Umbilical cord (tissue), 2 donors: ENCODE data around the gene UST. TPM values are rescaled to one million over a fixed set of nuclear protein-coding genes. Genes with fewer than 3 reads are reported as not detected.
"Not testable (repeated sequence)": the region's sequence is repeated elsewhere in the genome, so short reads cannot be mapped to it uniquely, and the experiment has no call there.

Source experiments
- DNase-seq: peaks from one replicate; pipeline ENCODE4 v3.0.0-alpha.2; 2015; ENCODE audit warnings: low spot score
- total RNA-seq: library from RNA; depleted of rRNA; stranded (reverse); fragments of >200 nt; gene quantifications from one replicate; pipeline ENCODE4 v1.2.3, GENCODE V29; 2014; ENCODE audit warnings: low replicate concordance; ENCODE audit not compliant: insufficient read depth

The UST gene
- total RNA-seq, 1 donor from 2014 or later, result 39.7 TPM

DNA sequence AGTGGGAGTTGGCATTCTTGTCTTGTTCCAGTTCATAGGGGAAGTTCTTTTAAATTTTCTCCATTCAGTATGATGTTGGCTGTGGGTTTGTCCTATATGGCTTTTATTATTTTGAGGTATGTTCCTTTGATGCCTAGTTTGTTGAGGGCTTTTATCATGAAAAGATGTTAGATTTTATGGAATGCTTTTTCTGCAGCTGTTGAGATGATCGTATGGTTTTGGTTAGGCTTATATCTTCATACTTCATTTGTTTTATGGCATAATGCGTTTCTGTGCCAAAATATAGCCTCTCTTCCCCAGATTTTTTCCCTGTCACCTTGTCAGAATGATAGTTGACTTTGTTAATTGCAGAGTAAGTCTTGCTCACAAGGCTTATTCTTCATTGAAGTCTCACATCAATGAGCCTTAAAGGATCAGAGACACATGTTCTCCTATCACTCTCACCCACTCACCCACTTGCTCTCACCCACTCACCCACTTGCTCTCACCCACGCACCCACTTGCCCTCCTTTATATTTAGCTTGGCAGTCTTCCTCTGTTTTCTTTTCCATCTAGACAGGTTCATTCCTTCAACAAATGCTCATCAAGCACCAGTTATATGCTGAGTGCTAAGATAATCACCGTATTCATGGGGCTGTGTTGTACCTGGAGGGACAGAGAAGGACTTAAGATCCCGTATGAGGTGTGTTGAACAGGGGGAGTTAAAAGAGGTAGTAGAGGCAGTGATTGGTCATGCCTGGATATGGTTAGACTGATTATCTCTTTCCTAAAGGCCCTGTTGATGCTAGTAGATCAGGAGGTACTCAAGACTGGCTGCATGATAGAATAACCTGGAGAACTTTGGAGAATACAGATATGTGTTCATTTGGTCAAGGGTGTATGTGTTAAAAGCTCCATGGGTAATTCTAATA is 19.3 kb downstream of the UST start:
- DNase-seq, result no peak

DNA sequence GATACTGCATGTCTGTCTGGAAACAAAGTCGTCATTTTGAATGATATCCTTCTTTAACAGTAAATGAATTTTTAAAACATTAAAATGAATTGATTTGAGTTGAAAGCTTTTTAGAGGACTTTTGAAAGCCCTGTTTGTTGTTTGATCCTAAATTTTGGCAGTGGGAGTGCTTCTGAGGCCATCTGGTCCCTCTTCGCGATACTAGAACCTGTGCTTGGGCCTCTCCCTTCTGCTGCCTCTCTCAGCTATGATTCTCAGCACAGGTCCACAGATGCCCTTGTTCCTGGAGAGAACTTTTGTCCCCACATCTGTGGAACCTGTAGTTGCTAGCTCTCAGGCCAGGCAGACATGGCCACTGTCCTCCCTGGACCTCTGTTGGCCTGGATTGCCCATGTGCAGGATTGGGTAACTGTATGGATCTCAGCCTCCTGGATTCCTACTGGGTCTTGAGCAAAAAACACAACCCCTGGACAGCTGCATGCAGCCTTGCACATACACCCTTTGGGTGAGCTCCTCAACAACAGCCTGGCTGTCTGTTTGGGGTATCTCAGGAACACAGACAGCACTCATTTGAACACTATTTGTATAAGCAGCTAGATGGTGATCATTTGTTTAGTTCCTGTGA is 21.9 kb downstream of the UST start:
- DNase-seq, result no peak

DNA sequence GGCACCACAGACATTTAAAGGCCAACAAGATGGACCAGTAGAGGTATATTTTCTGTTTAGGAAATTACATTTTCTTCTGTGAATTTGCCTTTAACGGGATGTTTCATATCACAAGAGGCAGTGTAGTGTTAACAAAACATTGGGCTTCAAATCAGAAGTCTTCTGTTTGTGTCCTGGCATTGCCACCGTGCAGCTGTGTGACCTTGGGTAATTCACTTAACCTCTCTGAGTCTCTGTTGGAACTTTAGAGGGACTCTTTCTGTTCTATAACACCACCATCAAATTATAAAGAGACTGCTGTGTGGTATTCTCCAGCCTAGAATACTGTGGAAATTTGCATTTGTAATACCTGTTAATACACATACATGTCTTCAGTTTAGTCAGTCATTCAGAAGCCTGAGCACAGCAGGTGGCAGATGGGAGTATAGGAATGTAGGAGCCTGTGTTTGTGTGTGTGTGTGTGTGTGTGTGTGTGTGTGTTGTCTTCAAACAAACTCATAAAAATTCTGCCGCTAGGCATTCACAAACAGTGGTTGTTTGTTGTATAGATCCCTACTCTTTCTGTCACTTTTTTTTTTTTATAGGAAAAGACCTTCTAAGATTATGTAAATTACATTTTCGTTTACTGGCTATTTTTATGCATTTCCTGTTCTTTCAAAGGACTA is 22.6 kb downstream of the UST start:
- DNase-seq, result no peak

DNA sequence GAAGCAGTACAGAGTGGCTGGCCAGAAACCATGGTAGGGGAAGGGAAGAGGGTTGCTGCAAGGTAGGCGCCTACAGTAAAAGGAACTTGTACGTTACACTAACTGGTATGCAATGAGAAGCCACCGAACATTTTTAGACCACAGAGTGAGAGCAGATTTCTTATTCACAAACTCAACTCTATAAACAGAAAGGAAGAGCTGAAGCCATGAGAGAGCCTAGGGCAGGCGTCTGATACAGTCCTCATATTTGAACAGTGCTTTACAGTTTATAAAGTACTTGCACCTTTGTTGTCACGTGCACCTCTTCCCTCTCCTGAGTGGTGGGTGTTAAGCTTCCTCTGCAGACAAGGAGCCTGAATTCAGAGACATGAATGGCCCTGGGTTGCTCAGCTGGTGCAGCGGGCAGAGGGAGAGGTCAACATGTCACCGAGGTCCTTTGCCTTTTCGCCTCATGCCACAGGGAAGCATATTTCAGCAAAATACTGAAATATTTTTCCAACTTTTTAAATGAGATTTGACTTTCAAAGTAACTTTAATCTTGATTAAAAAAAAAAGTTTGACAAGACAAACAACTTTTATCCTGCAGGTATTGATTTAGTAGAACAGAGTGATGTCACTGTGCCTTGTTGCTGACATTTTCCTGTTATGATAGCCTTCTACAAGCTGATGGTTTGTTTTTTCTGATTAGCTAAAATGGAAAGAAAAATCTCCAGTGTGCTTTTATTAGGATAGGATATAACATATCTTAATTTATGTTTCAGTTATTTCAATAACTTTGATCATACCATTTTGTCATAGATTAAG is 23.8 kb downstream of the UST start:
- DNase-seq, result no peak

DNA sequence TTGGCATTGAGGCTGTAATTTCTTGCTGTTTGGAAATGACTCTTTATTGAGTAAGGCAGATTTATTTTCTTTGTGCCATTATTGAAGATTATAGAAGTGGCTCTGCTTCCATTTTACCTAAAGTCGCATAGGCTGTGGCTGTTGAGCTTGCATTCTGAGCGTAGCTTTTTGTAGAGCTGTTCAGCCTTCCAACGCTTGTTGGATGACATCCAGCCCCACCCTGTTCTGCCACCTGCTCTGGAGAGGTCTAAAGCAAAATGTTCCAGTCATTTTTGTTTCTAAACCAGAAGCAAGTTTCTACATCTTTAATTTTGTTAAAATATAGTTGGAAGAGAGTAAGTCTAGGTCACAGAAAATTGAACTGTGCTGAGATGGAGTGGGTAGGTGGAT is 24.4 kb downstream of the UST start:
- no peak for DNase-seq

DNA sequence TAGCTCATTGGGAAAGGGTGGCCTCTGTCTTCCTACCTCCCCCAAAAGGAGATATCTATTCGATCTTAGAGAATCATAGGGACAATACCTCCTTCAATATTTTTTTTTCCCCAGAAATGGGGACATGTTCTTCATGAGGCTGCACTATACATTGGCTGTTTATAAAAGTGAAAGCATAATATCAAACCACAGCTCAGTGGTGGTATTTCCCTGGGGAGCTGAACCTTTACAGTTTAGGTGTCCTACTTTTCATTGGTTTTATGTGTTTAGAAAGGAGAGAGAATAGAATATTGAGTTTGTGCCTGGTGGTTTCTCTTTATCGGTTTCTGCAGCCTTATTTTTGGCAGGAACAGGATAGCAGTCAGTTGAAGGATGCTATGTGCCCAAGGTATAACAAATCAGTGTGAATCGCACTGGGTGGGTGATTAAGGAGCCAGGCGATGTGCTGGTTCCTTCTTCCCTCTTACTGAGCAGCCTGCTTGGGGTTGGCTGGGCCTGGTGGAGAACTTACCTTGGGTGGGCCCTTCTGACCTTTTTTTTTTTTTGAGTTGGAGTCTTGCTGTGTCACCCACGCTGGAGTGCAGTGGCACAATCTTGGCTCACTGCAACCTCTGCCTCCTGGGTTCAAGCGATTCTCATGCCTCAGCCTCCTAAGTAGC is 25.2 kb downstream of the UST start:
- DNase-seq, result no peak

DNA sequence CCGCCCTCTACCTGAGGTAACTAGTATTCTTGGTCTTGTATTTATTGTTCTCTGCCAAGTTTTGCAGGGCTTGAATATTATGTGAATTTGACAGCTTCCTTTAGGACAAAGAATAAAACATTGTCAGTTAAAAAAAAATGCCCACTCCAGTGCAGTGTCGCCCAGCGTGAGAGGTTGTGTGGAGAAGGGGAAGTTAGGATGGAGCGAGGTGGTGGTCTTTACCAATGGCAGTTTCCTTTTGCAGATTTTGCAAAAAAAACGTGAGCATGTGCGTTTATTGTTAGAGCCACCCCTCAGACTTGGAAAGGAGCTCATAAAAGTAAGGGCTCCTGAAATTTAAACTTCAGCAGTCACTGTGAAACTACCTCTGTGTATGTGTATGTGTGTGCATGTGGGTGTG is 28.3 kb downstream of the UST start:
- no peak for DNase-seq

DNA sequence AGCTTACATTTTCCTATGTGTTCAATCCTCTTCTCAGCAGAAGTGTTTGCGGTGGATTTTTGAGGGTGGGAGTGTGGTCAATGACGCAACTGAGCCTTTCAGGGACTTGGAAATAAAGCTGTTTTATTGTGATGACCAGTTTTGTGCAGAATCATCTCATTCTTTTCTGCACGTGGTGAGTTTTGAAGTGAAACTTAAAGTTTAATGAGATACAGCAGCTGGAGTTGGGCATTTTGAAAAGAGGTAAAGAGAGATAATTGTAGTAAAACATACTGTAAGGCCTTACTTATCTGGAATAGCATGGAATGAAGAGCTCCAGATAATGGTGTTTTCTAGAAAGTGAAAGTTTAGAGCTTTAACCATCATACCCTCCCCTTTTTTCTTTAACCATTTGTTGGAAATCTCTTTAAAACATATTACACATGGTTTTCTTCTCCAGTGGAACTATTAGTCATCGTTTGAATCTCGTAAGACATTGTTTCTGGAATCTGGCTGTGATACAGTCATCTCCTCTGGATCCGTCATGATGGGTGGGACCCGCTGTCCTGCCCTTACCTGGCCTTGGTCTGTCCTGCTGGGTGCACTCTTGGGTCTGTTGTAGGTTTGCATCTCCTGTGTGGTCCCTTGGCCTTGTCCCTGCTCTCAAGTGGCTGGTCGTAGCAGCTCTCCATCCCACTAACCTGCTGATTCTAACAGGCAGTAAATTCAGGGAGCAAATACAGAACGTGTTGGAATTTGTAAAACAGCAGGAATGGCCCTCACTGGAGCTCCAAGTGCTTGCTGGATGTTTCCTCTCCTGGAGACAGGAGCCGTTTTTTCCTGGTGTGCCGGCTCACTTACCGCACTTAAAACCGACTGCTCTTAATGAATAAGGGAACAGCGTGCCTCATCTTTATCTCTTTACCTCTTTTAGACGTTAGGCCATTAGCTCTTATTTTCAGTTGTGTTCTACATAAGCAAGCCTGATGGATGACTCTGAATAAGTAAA is 29.8 kb downstream of the UST start:
- no peak for DNase-seq

DNA sequence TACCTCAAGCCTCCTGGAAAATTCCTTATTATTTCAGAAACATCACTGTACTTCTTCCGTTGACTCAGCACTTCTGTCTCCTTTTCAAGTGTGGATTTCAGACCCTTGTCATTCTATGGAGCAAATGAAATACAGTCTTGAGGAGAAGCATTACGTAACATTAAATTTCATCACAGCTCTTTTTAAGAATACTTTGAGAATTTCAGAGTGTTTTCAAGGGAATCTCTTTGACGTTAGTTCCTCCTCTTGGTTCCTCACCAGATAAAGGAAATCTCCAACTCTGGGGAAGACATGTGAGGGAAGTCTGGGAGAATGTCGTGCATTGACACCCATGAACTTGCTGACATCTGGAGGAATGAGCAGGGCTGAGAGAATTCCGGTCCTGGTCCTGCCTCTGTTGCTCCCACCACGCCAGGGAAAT is 32.3 kb downstream of the UST start:
- DNase-seq, result peak; percentile 26

DNA sequence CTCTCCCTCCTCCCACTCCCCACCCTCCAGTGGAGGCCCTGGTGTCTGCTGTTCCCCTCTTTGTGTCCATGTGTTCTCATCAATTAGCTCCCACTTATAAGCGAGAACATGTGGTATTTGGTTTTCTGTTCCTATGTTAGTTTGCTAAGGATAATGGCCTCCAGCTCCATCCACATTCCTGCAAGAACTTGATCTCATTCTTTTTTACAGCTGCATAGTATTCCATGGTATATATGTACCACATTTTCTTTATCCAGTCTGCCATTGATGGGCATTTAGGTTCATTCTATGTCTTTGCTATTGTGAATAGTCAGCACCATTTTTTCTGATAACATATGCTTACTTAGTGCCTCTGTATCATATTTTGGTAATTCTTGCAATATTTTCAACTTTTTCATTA is 33.6 kb downstream of the UST start:
- DNase-seq, result not testable (repeated sequence)

DNA sequence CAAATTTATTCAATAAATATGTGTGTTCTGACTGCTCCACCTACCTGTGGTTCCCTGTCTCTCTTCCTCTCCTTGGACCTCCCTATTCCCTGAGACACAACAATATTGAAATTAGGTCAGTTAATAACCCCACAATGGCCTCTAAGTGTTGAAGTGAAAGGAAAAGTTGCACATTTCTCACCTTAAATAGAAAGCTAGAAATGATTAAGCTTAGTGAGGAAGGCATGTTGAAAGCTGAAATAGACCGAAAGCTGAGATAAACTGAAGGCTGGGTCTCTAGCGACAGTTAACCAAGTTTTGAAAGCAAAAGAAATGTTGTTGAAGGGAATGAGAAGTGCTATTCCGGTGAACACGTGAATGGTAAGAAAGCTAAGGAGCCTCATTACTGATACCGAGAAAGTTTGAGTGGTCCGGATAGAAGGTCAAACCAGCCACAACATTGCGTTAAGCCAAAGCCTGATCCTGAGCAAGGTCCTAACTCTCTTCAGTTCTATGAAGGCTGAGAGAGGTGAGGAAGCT is 34.1 kb downstream of the UST start:
- DNase-seq, result no peak

DNA sequence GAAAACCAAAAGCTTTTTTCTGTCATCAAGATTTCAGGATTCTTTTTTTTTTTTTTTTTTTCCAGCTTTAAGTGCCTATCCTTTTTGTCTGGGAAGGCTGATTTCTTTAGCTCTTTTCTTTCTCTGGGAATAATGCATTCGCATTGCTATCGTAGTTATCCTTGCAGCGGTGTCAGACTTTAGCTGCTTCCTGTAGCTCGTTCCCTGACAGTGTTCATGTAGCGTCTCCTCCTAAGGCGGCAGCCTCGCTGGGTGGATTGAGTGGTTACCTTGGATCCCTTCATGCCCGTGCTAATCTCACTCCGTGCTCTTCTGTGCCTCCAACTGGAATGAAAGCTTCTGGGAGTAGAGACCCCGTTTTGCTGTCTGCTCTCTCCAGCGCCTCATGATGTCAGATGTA is 43.1 kb downstream of the UST start:
- DNase-seq, result no peak

DNA sequence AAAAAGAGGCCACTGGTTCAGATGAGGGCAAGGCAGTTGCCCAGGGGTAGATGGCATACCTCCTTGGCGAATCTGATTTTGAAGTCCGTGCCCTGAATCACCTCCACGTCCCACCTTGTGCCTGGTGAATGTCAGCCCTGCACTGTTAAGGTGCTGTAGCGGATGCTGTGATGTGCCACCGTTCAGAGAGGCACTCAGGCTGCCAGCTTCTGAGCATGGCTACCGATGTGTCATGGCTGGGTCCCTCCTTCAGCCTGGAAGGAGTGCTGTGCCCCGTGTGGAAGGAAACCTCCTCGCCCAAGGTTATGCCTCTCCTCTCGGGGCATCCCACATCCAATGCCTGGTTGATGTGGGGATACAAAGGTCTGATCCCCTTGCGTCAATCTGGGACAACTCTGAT is 43.6 kb downstream of the UST start:
- DNase-seq, result no peak

DNA sequence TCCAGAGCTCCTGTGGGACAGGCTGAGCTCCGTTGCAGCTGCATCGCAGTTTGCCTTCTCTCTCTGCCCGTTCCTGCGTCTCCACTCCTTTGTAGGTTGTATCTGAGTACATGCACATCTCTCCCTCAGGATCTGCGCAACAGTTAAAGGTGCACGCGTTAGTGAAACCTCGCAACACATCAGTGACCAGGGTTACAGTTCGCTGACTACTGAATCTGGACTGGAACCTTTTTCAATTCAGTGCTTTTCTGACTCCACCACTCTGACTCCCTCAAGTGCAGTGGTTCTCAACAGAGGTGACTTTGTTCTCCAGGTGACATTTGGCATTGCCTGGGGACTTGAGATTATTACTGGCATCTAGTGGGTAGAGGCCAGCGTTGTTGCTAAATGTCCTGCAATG is 44.0 kb downstream of the UST start:
- no peak for DNase-seq

DNA sequence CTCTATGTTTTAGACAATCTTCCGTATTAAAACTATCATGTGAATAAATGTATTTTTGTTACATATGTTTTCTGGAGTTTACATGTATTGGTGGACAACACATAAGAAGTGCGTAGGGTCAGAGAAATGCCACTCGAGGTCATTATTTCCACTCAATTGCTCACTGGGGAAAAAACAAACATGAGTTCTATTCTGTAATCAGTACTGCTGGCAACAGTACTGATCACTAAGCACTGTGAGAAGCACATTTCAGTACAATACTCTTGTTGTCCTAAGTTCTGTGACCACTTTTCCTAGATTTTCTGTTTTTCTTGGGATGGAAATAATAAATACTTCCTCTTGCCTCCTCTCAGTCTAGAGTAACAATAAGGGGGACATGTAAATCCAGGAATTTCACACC is 44.5 kb downstream of the UST start:
- no peak for DNase-seq

DNA sequence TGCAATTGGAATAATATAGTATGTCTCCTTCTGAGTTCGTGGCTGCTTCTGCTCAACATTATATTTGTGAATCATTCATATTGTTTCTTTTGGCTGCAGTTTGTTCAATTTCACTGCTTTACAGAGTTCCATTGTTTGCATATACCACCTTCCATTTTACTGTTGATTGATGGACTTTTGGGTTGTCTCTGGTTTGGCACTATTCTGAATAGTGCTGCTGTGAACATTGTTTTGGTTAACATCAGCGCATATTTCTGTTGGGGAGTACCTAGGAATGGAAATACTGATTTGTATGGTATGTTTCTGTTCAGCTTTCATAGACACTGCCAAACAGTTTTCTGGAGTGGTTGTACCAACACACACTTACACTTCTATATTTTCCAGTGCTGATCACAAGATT is 46.9 kb downstream of the UST start:
- DNase-seq, result no peak

DNA sequence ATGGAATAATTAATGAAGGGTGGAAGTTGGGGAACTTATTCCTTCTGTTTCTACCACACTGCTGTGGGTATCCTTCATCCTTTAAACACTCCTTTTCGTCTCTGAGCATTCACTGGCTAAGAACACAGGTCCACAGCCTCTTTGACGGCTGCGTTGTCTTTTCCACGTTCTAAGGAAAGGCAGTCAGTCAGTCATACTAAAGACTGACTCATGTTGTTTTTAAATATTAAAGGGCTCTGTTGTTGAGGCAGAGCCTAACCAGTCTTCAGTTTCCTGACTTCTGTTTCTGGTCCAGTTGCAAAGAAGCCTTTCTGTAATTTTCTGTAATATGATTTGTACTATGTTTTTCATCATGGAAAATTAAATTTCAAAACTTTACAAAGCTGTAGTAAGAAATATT is 48.0 kb downstream of the UST start:
- DNase-seq, result no peak

DNA sequence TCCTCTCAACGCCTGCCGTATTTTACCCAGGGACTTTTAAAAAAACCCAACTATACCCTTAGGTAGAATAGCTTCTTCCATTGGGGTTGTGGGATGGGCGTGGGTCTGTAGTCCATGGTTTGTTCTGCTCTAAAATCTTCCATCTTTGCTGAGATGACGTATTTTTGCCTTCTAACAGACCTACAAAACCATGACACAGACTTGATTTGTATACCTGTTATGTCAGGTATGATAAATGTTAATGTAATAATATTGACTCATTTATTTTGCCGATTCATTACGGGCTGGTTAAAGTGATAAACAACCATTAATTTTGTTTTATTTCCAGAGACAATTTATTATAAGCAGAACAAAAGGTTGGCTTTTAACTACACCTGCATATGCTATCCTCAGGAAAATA is 48.7 kb downstream of the UST start:
- DNase-seq, result no peak

DNA sequence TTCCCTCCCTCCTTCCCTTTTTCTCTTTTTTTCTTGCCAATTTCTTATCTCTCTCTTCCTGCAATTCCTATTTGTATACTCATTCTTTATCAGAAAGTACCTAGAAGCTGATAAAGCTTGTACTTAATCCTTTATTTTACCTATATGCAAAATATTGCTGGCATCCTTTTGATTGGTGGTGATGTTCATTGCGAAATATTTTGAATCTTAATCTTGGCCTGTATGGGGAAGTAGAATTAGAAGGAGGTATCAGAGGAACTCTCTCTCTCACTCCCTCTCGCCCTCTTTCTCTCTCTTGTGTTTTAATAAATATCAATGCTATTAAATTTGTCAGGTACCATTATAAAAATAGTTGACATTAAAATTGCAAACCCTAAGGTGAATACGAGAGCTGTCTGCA is 52.8 kb downstream of the UST start:
- DNase-seq, result no peak

DNA sequence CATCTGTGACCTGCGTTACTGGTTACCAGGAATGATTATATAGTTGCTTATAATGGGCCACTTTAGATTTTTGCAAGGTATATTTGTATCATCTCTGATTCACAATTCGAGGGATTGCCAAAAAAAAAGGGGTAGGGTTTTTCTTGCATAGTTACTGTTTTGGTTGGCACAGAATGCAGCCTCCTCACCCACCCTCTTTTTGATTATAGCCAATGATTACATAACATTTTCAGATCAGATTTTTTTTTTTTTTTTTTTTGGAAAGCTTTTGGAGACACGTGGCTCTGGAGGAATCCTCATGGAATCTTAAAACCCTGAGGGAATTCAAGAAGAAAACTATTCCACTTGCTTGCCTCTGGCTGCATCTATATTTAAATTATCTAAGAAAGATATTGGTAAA is 53.7 kb downstream of the UST start:
- DNase-seq, result no peak
